NCI-H82 (cell line): ENCODE results near the gene RGS6.
A peak's percentile ranks its signal among the peaks of the same experiment; 100 is the strongest.

Experiments used
- DNase-seq: peaks from one replicate; lab custom pipeline; 2025; lab: John Stamatoyannopoulos, UW

Gene RGS6

DNA sequence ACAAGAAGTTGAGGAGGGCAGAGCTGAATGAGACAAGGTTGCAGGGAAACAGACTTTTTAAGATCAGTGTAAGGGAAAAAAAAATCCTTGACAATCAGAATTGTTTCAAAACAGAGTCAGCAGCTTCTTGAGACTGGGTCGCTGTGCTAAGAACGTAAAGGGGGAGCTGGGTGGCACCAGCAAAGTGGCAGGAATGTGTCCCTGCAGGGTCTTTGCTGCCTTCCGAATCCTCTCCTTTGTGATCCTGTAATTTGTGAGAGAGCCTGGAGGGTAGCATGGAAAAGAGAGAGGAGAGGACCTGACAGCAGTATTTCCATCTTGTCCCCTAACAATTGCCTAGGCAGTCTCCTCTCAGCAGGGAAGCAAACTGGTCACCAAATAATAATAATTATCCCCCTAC is 472.8 kb downstream of the RGS6 start:
- no peak for DNase-seq

DNA sequence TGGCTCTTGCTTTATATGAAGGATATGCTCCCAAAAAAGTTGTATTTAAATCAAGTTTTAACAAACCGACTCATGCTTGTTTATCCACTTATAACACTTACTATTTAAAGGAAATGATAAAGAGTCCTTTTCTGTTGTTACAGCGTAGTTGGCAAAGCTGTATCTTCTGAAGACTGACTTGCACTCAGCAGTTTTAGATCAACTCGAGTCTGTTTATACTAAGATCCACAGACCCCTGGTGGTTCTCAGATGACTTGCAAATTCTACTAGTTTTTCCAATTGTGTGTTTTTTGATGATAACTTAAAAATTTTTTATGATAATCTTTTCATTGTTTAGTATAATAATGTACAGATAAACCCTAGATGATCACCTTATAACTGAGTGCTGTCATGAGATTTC is 475.8 kb downstream of the RGS6 start:
- DNase-seq: no peak

DNA sequence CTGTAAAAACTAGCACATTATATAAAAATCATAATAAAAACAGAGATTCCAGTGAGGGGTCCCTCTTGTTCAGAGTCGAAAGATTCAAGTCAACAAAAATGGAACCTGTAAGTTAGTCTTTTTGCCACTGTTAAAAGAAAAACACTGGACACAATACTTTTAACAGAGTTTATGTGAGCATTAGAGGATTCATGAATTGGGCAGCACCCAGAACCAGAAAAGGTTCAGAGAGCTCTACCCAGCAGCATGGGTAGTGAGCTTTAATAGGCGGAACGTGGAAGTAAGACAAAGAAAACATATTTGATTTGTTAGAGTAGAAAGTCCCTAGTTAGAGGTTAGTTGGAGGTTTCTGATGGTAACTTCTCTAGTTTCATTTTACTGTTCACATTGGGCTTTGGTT is 476.8 kb downstream of the RGS6 start:
- DNase-seq: no peak

DNA sequence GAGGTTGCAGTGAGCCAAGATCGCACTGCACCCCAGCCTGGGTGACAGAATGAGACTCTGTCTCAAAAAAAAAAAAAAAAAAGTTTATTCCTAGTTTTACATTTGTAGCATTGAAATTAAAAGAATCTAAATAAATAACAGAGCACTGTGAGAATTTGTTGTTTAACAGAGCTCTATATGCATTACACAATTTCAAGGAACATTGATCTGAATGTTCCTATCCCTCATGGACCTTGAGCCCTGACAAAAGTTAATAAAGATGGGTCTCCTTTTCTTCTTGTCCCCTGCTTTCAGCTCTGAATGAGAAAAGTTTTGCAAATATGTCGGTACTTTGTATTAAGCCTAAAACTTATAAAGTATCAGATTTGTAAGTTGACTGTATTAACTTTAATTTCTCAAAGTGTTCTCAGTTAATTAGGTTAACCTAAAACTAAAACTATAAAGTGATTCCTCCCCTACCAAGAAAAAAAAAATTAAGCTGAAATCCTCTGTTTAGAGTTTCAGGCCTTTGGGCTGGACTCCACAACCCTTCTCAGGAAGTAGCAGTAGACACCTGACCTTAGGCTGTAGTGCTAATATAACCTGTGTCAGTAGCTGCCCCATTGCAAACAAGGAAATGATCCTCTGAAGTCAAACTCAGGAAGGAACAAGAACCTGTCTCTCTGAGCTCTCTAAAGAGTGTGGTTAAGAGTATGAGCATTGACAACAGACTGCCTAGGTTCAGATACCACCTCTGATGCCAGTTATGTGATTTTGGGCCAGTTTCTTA is 484.0 kb downstream of the RGS6 start:
- DNase-seq: no peak

DNA sequence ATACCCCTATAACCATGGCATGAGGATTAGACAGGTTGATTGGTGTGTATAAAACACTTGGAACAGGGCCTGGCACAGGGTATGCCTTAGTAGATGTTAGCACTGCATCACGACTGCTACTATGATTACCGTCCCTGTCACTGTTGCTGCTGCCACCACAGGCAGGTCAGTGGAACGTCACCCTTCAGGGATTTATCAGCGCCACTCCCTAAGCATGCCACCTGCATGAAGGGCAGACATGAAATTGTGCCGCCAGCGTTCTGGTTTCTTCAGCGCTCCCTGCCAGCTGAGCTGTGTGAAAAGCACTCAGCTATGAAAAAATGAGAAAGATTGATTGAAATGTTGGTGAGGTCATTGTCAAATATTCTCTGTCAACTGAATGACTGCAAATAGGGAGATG is 484.7 kb downstream of the RGS6 start:
- DNase-seq: no peak

DNA sequence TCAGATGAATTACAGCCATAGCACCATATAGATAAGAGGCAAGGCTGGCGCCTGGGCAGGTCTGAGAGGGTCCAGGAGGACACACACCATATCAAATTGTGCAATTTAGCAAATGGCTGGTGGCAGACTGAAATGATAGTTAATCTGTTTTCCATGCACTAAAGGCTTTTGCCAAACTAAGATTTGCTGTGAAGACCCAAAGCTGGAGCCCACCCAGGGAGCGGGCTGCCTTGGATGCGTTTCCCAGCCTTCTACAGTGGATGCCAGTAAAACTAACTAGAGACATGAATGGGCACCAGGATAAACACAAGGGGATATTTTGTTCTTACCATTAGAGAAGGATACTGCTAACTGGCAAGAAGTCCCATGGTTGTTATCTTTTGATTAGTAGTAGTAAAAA is 486.6 kb downstream of the RGS6 start:
- DNase-seq: peak; percentile 12

DNA sequence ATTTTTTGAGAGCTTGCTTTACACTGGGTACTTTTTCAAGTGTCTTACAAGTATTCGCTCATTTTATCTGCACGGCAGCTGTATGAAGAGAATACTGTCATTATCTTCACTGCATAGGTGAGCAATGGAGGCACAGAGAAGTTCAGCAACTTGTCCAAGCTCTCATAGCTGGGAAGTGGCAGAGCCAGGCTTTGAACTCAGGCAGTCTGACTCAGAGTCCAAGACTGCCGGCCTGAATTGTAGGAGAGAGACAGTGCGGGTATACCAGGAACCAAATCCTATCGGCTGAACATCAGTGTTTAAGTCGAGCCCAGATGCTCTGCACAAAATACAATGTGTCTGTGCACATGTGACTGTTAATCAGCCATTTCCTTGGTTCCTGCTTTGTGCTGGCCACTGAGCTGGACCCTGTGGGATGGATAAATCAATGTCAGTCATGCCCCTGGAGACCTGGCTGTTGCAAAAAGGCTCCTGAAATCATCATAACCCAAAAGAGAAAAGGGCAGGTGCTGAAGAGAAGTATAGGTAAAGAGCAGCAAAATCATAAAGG is 487.1 kb downstream of the RGS6 start:
- DNase-seq: peak; percentile 7

DNA sequence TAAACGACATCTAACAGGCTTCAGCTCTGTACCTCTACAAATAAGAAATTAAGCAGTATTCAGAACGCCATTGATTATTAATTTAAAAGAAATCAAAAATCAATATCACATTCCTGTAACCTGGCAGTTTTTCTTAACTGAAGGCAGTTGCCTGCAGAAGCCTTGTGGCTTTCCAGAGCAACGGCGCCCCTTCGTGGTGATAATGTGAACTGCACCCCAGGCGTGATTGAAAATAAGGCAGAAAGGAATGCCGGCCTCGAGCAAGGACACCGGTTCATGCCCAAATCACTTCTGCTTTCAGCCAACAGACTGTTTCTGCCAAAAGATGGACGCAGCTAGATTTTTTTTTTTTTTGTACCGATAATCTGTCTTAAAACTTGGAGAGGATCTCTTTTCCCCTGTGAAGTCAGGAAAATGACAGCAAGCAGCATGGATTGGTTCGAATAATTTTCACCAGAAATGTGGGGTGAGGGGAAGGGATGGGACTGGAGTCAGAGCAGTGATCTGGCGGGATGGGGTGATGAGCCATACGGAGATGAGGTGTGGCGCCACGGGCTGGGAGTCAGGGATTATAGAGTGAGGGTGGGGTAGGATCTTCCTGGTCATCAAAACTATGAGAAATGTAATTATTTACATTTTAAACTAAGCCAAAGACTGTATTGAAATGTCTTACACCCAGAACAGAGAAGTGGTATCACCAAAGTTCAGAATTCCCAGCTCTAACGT is 488.7 kb downstream of the RGS6 start:
- peak; percentile 75 for DNase-seq

DNA sequence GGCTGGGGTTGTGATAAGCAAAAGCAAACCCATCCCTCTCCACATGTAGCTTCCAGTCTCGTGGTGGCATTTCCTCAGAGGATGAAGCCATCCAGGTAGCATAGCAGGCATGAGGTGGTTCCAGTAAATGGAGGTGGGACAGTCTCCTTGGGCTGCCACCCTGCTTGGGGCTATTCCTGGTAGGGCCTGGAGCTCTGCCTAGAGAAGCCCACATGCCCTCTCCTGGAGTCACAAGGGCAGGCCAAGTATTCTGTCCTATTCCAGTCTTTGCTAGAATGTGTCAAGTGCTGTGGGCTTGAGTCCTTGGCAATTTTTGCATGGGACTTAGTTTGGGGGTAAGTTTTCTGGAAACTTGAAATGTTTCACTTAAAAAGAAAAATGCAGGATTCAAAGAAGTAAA is 491.7 kb downstream of the RGS6 start:
- DNase-seq: no peak

DNA sequence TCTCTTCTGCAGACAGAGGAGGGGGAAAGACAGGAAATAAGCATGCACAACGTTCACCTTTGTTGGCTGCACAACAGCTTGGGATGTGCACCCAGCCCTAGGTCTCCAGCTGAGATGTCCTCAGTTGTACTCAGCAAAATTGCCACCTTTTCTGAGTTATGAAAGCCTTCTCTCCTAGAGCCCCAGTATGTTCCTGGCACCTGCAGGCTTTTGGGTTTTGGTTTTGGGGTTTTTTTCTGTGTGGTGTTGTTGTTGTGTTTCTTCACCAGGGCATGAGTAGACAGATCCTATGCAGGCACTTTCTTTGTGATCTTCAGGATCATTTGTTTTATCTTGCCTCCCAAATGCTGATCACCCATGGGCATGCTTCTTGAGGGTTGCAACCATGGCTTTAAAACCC is 498.2 kb downstream of the RGS6 start:
- DNase-seq: no peak

DNA sequence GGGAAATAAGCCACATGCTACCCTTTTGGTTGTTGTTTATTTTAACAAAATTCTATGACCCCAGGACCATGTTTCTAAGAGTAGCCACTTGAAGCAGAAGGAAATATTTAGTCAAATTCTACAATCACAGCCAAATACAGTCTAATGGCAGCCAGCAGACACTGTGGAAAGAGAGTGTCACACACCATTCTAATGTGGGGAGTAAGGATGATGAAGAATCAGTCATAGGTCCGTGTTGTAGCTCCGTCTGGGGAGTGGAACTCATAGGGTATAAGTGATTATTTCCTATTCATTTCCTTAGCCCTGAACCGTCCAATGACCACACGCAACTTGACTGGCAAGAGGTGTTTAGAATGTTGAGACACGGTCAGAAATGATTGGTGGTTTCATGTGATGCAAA is 500.5 kb downstream of the RGS6 start:
- DNase-seq: no peak

DNA sequence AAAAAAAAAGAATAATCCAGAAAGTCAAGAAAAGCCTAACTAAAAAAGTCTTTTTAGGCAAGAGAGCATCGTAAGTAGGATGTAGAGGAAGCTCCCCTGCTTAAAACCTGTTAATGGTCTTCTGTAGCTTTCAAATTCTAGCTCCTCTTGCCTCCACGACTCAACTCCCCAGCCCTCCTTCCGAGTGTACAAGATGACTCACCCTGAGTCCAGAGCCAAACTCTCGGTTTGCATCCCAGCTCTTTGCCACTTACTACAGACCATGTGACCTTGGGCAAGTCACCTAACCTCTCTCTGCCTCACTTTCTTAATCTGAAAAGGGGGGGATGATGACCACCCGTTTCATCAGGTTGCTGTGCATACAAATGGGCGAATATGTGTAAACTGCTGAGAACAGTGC is 501.3 kb downstream of the RGS6 start:
- DNase-seq: no peak

DNA sequence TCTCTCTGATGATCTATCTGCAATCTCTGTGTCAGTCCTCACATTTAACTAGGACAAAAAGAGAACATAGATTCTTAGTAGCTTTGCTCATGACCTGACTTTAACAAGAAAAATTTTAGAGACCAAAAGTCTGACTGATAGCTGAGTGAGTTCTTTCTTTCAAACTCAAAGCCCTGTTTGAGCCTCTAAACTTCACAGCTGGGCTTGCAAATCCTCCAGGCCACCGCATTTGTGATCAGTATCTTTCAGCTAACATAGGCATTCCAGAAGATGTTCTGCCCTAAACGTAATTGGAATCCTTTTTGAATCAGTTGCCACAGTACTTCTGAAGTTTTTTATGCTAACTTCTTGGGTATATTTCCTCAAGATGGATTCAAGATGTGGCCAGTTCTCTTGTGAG is 502.6 kb downstream of the RGS6 start:
- DNase-seq: no peak

DNA sequence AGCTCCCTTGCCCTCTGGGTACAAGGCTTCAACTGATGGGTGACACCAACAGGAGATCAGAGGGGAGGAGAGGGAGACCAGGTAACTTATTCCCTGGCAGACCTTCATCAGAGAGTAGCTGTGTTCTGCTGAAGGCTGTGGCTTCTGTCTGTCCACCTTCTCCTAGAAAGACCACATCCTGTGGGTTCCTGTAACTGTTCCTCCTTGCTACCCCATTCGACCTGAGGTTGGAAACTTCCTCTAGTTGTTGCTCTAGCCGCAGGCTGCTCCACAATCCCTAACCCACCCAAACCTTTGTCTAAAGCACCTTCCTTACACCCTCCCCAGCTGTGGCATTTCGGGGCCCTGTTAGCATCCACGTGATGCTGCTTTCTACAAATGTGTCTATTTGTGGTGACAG is 507.5 kb downstream of the RGS6 start:
- DNase-seq: no peak

DNA sequence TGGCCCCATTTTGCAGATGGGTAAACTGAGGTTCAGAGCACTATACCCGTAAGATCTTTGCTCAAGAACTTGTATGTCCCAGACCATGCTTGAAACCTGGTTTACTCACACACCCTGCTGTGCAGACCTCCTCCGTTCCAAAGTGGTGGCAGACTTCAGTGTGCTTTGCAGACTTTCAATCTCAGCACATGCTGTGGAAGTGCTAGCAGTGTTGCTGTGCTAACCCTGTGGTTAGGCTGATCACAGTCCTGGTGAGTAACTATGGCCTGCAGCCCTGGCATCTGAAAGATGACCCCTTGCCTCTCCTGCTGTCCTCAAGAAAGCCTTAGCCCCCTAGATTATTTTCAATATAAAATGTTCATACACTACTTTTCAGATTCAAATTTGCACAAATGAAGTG is 511.0 kb downstream of the RGS6 start:
- DNase-seq: no peak

DNA sequence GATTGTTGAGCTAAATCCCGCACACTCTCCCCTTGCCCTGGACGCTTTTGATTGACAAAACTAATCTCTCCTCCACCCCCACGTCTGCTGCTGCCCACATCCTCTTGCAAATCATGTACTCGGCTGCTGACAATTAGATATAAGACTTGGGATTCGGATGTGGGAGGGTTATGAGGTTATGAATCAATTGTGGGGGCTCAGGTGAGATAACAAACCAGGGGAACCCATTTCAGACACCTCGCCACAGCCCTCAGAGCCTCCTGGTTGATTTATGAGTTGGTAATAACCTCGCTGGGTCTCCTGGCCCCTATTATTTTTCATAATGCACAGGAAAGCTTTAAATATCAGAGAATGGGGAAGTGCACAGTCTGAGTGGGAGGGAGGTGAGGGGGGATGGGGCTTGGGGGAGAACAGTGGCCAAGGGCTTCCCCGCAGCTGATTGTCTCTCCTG is 511.8 kb downstream of the RGS6 start:
- peak; percentile 90 for DNase-seq

DNA sequence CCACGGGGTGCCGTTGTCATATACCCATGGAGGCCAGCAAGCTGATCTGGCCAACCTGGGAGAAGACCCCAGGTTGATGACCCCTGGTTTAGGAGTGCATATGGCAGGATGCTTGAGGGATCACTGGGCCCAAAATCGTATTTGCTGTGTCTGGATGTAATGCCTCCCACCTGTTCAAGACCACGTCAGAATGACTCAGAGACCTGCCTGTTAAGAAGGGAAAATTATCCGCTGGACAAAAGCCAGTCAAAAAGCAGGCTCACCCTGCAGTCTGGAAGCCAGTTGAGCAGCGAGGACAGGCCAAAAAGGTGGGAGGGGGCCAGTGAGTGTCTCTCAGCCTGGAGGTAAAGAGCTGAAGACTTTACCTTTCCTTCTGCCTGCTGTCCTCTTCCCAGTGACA is 512.5 kb downstream of the RGS6 start:
- peak; percentile 64 for DNase-seq

DNA sequence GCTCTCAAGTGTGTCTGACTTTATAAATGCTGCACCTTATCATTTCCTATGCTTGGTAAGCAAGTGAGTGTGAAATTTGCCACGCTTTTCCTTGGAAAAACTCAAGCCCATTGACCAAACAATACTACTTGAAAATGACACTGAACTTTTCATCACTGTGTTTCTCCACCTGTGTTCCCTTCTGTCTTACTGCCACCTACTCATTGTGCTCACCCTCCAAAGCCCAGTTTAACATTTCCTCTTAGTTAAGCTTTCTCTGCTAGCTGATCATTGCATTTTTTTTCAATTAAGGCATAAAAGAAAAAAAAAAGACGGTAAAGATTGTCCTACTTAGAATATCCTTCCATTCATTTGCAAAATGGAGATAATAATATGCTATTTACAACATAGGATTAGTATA is 516.0 kb downstream of the RGS6 start:
- no peak for DNase-seq

DNA sequence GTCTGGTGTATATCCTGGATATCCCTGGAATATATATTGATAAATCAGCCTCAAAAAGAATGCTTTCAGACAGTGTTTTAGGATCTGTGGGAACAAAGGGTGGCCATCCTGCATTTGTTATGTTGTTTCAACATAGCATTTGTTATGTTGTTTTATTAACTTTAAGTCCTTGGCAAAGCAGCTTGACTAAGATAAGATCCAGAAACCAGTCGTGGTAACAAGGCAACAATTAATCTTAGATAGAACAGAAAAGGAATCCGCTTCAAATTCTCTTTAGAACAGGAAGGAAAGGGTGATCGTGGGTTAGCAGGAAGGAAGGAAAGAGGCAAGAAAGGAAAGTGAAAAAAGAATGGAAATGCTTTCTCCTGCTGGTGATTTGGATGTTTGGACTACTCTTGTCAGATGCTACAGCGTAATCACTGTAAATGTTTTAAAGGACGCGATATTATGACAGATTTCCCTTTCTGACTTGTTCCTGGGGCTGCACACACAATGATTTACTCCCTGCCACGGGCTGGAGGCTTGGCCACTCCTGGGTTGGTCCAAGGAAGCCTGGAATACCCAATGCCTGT is 518.3 kb downstream of the RGS6 start:
- DNase-seq: no peak

DNA sequence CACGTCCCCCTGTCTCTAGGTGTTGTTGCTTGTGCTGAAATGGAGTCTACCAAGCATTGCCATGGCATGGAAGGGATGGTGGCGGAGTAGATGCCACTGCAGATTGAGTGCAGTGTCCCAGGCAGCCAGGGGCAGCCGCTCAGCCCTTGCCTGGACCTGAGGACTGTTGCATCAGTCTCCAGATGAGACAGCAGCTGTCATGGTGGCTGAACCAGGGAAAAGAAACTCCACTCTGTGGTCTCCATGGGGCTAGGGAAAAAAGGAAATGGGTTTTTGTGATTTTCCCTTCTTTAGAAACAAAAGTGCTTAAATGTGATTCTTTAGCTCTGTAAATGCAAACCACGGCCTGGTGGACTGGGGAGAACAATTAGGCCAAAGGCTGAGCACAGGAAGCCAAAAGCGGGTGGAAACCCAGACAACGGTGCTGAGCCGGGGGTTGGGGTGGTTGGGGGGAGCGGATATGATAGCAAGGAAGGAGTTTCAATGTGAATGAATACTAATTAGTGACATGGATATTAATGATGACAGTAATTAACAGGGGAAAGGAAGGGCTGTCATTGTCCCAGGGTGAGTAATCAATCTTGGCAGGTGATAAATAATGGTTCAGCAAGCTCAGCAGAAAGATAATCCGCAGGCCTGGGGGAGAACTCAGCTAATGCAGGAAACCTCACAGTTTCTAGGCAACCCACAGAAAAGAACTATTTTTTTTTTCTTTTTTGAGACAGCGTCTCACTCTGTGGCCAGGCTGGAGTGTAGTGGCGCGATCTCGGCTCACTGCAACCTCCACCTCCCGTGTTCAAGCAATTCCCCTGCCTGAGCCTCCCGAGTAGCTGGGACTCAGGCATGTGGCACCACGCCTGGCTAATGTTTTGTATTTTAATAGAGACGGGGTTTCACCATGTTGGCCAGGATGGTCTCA is 519.1 kb downstream of the RGS6 start:
- DNase-seq: peak; percentile 65

DNA sequence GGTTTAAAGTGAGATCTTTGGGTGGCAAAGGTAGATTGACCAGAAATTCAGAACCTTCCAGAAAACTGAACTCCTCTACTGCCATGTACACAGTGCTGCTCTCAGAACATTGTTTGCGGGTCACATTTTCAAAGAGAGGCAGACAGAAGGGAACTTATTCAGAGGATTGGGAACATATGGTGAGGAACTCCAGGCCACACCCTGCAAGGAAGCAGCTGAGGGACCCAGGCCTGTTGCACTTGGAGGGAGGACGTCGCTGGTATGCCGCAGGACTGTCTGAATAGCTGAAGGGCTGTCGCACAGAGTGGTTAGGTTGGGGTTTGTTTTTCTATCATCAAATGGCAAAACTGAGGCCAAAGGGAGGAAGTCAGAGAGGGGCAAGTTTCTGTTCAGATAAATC is 520.5 kb downstream of the RGS6 start:
- DNase-seq: peak; percentile 6
